HepG2 (cell line): ENCODE measurements around the gene NEK5. TPM values are rescaled to one million over a fixed set of nuclear protein-coding genes. Genes with fewer than 3 reads are reported as not detected.
"Not testable (repeated sequence)": the region's sequence is repeated elsewhere in the genome, so short reads cannot be mapped to it uniquely, and the experiment has no call there.

ENCODE experiments used
- ATAC-seq: fragments of 200-7000 bp; cut with Tn5 transposase; 3 replicates; pipeline ENCODE4 v1.9.1; 2020; ENCODE audit warnings: mild to moderate bottlenecking, moderate library complexity
- BruUV-seq: library from RNA; stranded (reverse); fragments of 400-500 nt; replicated peaks from 2 replicates; lab custom pipeline; 2021; lab: Mats Ljungman, UMichigan
- CTCF ChIA-PET: fragments of 300-600 bp; formaldehyde crosslinking; extraction: SDS; loops from one replicate; lab custom pipeline; 2021; ENCODE audit warnings: low total read pairs, inconsistent platforms, low intra/inter-chr PET ratio; lab: Yijun Ruan, JAX
- POLR2A ChIA-PET: fragments of 350-600 bp; sonication (Branson Sonifier 250); formaldehyde crosslinking; loops from one replicate; lab custom pipeline; 2020; ENCODE audit warnings: antibody characterized with exemption, inconsistent platforms; lab: Yijun Ruan, JAX
- DNase-seq: peaks from one replicate; pipeline ENCODE4 v3.0.0-alpha.2; 2015; ENCODE audit warnings: low spot score
- FAIRE-seq: peaks from 3 replicates; lab custom pipeline; 2011; peaks lifted over from hg19 to GRCh38; lab: Jason Lieb, UNC
- H2AFZ ChIP-seq: one replicate; pipeline ENCODE4 v1.6.1; 2011; ENCODE audit warnings: low read length, inconsistent platforms
- H3K27ac ChIP-seq: fragments of 300-600 bp; 3 replicates; pipeline ENCODE4 v1.8.0; 2011; ENCODE audit warnings: mixed run types, mild to moderate bottlenecking, mixed read lengths, low read length, inconsistent platforms; ENCODE audit not compliant: insufficient read depth; ENCODE audit errors: extremely low read length
- H3K27me3 ChIP-seq, 2 experiments: fragments of 200-600 bp in 1 of 2; 2 replicates in 1 of 2; 3 replicates in 1 of 2; pipeline versions ENCODE4 v1.6.0 to v1.8.0; 2011; ENCODE audit warnings: low read length in 2 of 2, mild to moderate bottlenecking in 2 of 2, moderate library complexity in 2 of 2, inconsistent platforms in 1 of 2; ENCODE audit not compliant: insufficient read depth in 2 of 2, control insufficient read depth in 1 of 2
- H3K36me3 ChIP-seq, 2 experiments: fragments of 200-600 bp in 1 of 2; replicated peaks in 1 of 2; 2 replicates in 1 of 2; 3 replicates in 1 of 2; pipeline versions ENCODE4 v1.5.1 to v1.8.0; 2011; ENCODE audit warnings: low read length in 2 of 2, inconsistent platforms in 1 of 2; ENCODE audit not compliant: insufficient read depth in 2 of 2, control insufficient read depth in 1 of 2
- H3K4me1 ChIP-seq: 2 replicates; pipeline ENCODE4 v1.5.1; 2012; ENCODE audit warnings: low read length, inconsistent platforms; ENCODE audit not compliant: insufficient read depth
- H3K4me2 ChIP-seq: 2 replicates; pipeline ENCODE4 v1.6.0; 2011; ENCODE audit warnings: low read depth, low read length, inconsistent platforms
- H3K4me3 ChIP-seq, 3 experiments: fragments of 200-600 bp in 1 of 3; sonication (generic), shearing (Covaris generic) in 1 of 3; replicated peaks in 1 of 3; 2 replicates each; pipeline ENCODE4 v1.5.1; 2011 to 2016; ENCODE audit warnings: low read length in 3 of 3, inconsistent platforms in 2 of 3, low read depth in 2 of 3, mild to moderate bottlenecking in 2 of 3, control low read depth in 1 of 3, mixed read lengths in 1 of 3; ENCODE audit not compliant: insufficient read depth in 1 of 3
- H3K79me2 ChIP-seq: one replicate; pipeline ENCODE4 v1.6.1; 2011; ENCODE audit warnings: low read length, inconsistent platforms; ENCODE audit not compliant: insufficient read depth
- H3K9ac ChIP-seq: 2 replicates; pipeline ENCODE4 v1.6.0; 2011; ENCODE audit warnings: mild to moderate bottlenecking, low read depth, low read length, inconsistent platforms; ENCODE audit not compliant: insufficient read depth
- H3K9me3 ChIP-seq: 2 replicates; pipeline ENCODE4 v1.5.1; 2012; ENCODE audit warnings: mild to moderate bottlenecking, low read length
- H4K20me1 ChIP-seq: 2 replicates; pipeline ENCODE4 v1.6.0; 2011; ENCODE audit warnings: inconsistent platforms, mild to moderate bottlenecking, low read length, moderate library complexity; ENCODE audit not compliant: insufficient read depth
- RELA ChIP-seq: sonication (generic); formaldehyde crosslinking; IDR thresholded peaks from 2 replicates; pipeline ENCODE4 v1.4.0; 2020; ENCODE audit warnings: missing genetic modification reagents
- WGBS: methylation state at CpG from one replicate; pipeline ENCODE4 v1.1.6; 2017; ENCODE audit warnings: low lambda C conversion rate; 5-methylcytosine and 5-hydroxymethylcytosine counted together
- in situ Hi-C: cut with HindIII; loops from 2 replicates; pipeline ENCODE4 v1.10.0; 2017; ENCODE audit warnings: low pct_unique_long_range_greater_than_20kb; ENCODE audit not compliant: extremely low pct_ligation_motif_present
- intact Hi-C: fragments of 100-400 bp; cut with micrococcal nuclease; formaldehyde crosslinking; loops from one replicate; pipeline ENCODE4 v1.10.0; 2022; ENCODE audit not compliant: unreplicated experiment
- polyA plus RNA-seq, 8 experiments: library from polyadenylated mRNA; depleted of rRNA in 3 of 8; stranded (reverse) in 7 of 8; unstranded in 1 of 8; fragments of >200 nt; fragmentation: Illumina TruSeq in 4 of 8; extraction: Trizol in 4 of 8; gene quantifications; 2 replicates each; pipeline versions ENCODE4 v1.2.1 to v1.2.3, GENCODE V29; 2011 to 2016; ENCODE audit warnings: low read depth in 4 of 8, missing spikeins in 1 of 8, mixed read lengths in 1 of 8; ENCODE audit not compliant: insufficient read depth in 1 of 8
- total RNA-seq, 5 experiments: library from RNA; depleted of rRNA; stranded (reverse); fragments of >200 nt; fragmentation: Illumina TruSeq; extraction: Trizol; gene quantifications; 2 replicates each; pipeline ENCODE4 v1.2.3, GENCODE V29; 2016; ENCODE audit warnings: low read depth in 1 of 5
- TF ChIP-seq, protein P1 (sequence below): sonication (generic); formaldehyde crosslinking; IDR thresholded peaks from 2 replicates; pipeline ENCODE4 v1.5.0; 2020; ENCODE audit warnings: mild to moderate bottlenecking, missing genetic modification reagents, borderline replicate concordance

The NEK5 gene
- total and polyA plus RNA-seq, 2 of the 13 experiments (the other 11 are each of a cell fraction or from before 2014, with no cell fraction given): 0.12 to 0.22 TPM

DNA sequence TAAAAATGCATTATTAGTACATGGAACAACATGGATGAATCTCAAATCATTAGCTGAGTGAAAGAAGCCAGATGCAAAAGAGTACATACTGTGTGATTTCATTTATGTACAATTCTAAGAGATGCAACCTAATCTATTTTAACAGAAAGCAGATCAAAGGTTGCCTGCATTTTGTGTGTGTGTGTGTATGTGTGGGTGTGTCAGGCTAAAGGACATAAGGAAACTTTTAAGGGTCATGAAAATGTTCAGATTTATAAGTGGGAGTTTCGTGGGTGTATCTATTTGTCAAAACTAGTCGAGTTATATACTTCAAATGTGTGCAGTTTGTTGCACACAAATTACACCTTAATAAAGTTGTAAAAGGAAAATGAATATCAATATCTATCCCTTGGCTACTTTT lies 48.4 kb upstream of the NEK5 start (continued):
- TF ChIP-seq, protein P1, sequence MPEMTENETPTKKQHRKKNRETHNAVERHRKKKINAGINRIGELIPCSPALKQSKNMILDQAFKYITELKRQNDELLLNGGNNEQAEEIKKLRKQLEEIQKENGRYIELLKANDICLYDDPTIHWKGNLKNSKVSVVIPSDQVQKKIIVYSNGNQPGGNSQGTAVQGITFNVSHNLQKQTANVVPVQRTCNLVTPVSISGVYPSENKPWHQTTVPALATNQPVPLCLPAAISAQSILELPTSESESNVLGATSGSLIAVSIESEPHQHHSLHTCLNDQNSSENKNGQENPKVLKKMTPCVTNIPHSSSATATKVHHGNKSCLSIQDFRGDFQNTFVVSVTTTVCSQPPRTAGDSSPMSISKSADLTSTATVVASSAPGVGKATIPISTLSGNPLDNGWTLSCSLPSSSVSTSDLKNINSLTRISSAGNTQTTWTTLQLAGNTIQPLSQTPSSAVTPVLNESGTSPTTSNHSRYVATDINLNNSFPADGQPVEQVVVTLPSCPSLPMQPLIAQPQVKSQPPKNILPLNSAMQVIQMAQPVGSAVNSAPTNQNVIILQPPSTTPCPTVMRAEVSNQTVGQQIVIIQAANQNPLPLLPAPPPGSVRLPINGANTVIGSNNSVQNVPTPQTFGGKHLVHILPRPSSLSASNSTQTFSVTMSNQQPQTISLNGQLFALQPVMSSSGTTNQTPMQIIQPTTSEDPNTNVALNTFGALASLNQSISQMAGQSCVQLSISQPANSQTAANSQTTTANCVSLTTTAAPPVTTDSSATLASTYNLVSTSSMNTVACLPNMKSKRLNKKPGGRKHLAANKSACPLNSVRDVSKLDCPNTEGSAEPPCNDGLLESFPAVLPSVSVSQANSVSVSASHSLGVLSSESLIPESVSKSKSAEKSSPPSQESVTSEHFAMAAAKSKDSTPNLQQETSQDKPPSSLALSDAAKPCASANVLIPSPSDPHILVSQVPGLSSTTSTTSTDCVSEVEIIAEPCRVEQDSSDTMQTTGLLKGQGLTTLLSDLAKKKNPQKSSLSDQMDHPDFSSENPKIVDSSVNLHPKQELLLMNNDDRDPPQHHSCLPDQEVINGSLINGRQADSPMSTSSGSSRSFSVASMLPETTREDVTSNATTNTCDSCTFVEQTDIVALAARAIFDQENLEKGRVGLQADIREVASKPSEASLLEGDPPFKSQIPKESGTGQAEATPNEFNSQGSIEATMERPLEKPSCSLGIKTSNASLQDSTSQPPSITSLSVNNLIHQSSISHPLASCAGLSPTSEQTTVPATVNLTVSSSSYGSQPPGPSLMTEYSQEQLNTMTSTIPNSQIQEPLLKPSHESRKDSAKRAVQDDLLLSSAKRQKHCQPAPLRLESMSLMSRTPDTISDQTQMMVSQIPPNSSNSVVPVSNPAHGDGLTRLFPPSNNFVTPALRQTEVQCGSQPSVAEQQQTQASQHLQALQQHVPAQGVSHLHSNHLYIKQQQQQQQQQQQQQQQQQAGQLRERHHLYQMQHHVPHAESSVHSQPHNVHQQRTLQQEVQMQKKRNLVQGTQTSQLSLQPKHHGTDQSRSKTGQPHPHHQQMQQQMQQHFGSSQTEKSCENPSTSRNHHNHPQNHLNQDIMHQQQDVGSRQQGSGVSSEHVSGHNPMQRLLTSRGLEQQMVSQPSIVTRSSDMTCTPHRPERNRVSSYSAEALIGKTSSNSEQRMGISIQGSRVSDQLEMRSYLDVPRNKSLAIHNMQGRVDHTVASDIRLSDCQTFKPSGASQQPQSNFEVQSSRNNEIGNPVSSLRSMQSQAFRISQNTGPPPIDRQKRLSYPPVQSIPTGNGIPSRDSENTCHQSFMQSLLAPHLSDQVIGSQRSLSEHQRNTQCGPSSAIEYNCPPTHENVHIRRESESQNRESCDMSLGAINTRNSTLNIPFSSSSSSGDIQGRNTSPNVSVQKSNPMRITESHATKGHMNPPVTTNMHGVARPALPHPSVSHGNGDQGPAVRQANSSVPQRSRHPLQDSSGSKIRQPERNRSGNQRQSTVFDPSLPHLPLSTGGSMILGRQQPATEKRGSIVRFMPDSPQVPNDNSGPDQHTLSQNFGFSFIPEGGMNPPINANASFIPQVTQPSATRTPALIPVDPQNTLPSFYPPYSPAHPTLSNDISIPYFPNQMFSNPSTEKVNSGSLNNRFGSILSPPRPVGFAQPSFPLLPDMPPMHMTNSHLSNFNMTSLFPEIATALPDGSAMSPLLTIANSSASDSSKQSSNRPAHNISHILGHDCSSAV (CRISPR knock-in tag): no peak
- no peak for TF ChIP-seq RELA (CRISPR knock-in tag)

DNA sequence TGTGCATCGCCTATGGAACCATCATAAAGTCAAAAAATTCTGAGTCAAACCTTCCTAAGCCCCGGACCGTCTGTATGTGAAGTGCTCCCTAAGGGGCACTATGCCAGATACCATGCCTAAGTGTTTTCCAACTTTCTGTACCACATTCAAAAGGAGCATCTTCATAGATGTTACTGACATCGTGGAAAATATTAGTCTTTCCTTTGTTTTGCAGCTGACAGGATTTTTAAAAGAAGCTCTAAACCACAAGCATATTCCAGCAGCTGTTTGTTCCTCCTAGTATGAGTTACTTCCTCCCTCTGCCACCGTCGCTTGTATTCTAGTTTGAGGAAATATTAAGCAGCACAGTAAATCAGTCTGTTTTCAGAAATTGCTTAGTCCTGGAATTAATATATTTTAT lies 45.1 kb upstream of the NEK5 start:
- H2AFZ ChIP-seq, intact Hi-C loops, DNase-seq, ATAC-seq, H3K9me3 ChIP-seq, H3K27me3 ChIP-seq, H3K4me2 ChIP-seq, H3K27ac ChIP-seq, H4K20me1 ChIP-seq, in situ Hi-C loops, H3K79me2 ChIP-seq, CTCF ChIA-PET, H3K9ac ChIP-seq, BruUV-seq, H3K4me3 ChIP-seq: not testable (repeated sequence)
- Histone ChIP-seq H3K4me1 (peaks cover 37% of the 10 kb centered on the region), H3K36me3 (peaks cover 10 to 33% of the 10 kb centered on the region in 2 experiments)
- peak; percentile 12 for FAIRE-seq
- 96% methylated on average over 6 of the region's 6 CpGs for WGBS
- POLR2A ChIA-PET: interaction anchor here (1.8 kb wide), 1 partner anchor 14 kb away, joined by 6 read pairs; the partner anchor contains the start of gene NEK3
